Fibroblast of pulmonary artery (primary cell): Measurements from ENCODE around the gene TARS3.

Source experiments
- DNase-seq: peaks from one replicate; pipeline ENCODE4 v3.0.0-alpha.2; 2010; ENCODE audit warnings: low read depth
- H3K4me3 ChIP-seq: replicated peaks from 2 replicates; pipeline ENCODE4 v1.5.1; 2011; ENCODE audit warnings: low read depth, mild to moderate bottlenecking, control low read depth, low read length, moderate library complexity
- TF ChIP-seq, protein P1 (sequence below): IDR thresholded peaks from 2 replicates; pipeline ENCODE4 v1.5.1; 2011; ENCODE audit warnings: mild to moderate bottlenecking, control low read depth, low read length, inconsistent platforms; ENCODE audit errors: missing control alignments

TARS3 gene

GRCh38 chr15:101647251-101647650 lies 77.0 kb downstream of the TARS3 start:
- TF ChIP-seq, protein P1, sequence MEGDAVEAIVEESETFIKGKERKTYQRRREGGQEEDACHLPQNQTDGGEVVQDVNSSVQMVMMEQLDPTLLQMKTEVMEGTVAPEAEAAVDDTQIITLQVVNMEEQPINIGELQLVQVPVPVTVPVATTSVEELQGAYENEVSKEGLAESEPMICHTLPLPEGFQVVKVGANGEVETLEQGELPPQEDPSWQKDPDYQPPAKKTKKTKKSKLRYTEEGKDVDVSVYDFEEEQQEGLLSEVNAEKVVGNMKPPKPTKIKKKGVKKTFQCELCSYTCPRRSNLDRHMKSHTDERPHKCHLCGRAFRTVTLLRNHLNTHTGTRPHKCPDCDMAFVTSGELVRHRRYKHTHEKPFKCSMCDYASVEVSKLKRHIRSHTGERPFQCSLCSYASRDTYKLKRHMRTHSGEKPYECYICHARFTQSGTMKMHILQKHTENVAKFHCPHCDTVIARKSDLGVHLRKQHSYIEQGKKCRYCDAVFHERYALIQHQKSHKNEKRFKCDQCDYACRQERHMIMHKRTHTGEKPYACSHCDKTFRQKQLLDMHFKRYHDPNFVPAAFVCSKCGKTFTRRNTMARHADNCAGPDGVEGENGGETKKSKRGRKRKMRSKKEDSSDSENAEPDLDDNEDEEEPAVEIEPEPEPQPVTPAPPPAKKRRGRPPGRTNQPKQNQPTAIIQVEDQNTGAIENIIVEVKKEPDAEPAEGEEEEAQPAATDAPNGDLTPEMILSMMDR: no peak
- no peak for DNase-seq
- no peak overlapping the region for H3K4me3 ChIP-seq

- peak; percentile 11 for DNase-seq
- H3K4me3 ChIP-seq: no peak overlapping the region
- TF ChIP-seq, protein P1: no peak
Measured at GRCh38 chr15:101646672-101647071, 77.6 kb downstream of the TARS3 start.

- TF ChIP-seq, protein P1: peak; percentile 24
- no peak overlapping the region for H3K4me3 ChIP-seq
- peak; percentile 40 for DNase-seq
Measured at GRCh38 chr15:101642361-101642760, 81.9 kb downstream of the TARS3 start.

DNA sequence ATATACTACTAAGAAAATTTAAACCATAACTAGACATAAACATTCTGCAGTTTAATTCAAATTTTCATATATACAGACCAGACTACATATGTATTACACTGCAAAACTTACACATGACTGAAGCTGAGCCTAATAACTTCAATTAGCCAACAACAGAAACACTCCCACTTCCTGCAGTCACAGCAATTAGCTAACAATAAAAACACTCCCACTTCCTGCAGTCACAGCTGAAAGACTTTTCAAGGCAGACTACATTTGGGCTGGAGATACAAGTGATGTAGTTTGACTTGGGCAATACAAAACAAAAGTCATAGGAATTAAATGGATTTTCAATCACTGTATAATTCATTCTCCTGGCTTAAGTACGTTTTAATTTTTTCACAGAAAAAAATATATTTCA lies 82.4 kb downstream of the TARS3 start:
- no peak overlapping the region for H3K4me3 ChIP-seq
- TF ChIP-seq, protein P1: no peak
- peak; percentile 90 for DNase-seq

GRCh38 chr15:101641129-101641764 lies 83.0 kb downstream of the TARS3 start:
- TF ChIP-seq, protein P1: peak; percentile 91
- peak; percentile 85 for DNase-seq
- H3K4me3 ChIP-seq: no peak overlapping the region

GRCh38 chr15:101639667-101640066 lies 84.6 kb downstream of the TARS3 start:
- TF ChIP-seq, protein P1: no peak
- DNase-seq: no peak
- no peak overlapping the region for H3K4me3 ChIP-seq

- no peak overlapping the region for H3K4me3 ChIP-seq
- TF ChIP-seq, protein P1: no peak
- no peak for DNase-seq
Measured at GRCh38 chr15:101637919-101638318, 86.4 kb downstream of the TARS3 start.
